C4-2B (cell line): ENCODE data around the gene TSSK2.

Experiments used
- H3K27ac ChIP-seq: fragments of 450-650 bp; 2 replicates; pipeline ENCODE4 v1.5.1; 2017
- CTCF ChIP-seq: fragments of 450-650 bp; conservative IDR thresholded peaks from 2 replicates; pipeline ENCODE4 v1.5.1; 2017; ENCODE audit warnings: mild to moderate bottlenecking
- ZFX ChIP-seq: fragments of 450-650 bp; IDR thresholded peaks from 2 replicates; pipeline ENCODE4 v1.6.1; 2017

The TSSK2 gene

GRCh38 chr22:19097518-19097917, 33.6 kb upstream of the TSSK2 start:
- no peak for TF ChIP-seq ZFX
- no peak for TF ChIP-seq CTCF
- H3K27ac ChIP-seq = no peak overlapping the region

GRCh38 chr22:19098157-19098556, 33.0 kb upstream of the TSSK2 start:
- H3K27ac ChIP-seq = no peak overlapping the region
- TF ChIP-seq ZFX (no peak), CTCF (no peak)

- H3K27ac ChIP-seq = no peak overlapping the region
- TF ChIP-seq ZFX (no peak), CTCF (no peak)
These were observed 27.0 kb upstream of the TSSK2 start for GRCh38 chr22:19103880-19104821.

- no peak for TF ChIP-seq CTCF
- TF ChIP-seq ZFX = no peak
- no peak overlapping the region for H3K27ac ChIP-seq
These were observed 25.7 kb upstream of the TSSK2 start for GRCh38 chr22:19105456-19105855.

GRCh38 chr22:19105867-19106802, 25.0 kb upstream of the TSSK2 start:
- H3K27ac ChIP-seq = no peak overlapping the region

GRCh38 chr22:19106886-19107729, 24.0 kb upstream of the TSSK2 start:
- H3K27ac ChIP-seq = no peak overlapping the region
- TF ChIP-seq CTCF (no peak), ZFX (no peak)

More at GRCh38 chr22:19105867-19106802, 25.0 kb upstream of the TSSK2 start:
- TF ChIP-seq CTCF = no peak; the same call in 1 of the 2 replicates
- no peak for TF ChIP-seq ZFX
